NCI-H510A (cell line): ENCODE results near the gene KRTAP4-7.
"Not testable (repeated sequence)": the region's sequence is repeated elsewhere in the genome, so short reads cannot be mapped to it uniquely, and the experiment has no call there.

Experiments
- DNase-seq: peaks from one replicate; lab custom pipeline; 2025; lab: John Stamatoyannopoulos, UW

Gene KRTAP4-7

GRCh38 chr17:41084100-41084856 lies at the start of gene KRTAP4-7:
Gene KRTAP4-7 (plus strand): TSS chr17:41084150. CDS start chr17:41084207, 57 bp downstream.
- not testable (repeated sequence) for DNase-seq

GRCh38 chr17:41034346-41034935 lies 49.5 kb upstream of the KRTAP4-7 start, which contains the start of gene KRTAP1-3:
Gene KRTAP1-3 (minus strand): TSS chr17:41034874. CDS start chr17:41034821, 53 bp downstream.
- peak; percentile 66 for DNase-seq

GRCh38 chr17:41037853-41038350 lies 46.0 kb upstream of the KRTAP4-7 start:
- no peak for DNase-seq

GRCh38 chr17:41040783-41041571 lies 43.0 kb upstream of the KRTAP4-7 start, which contains the start of gene KRTAP1-1:
Gene KRTAP1-1 (minus strand): TSS chr17:41041450. CDS start chr17:41041397, 53 bp downstream.
- peak; percentile 20 for DNase-seq

GRCh38 chr17:41042953-41043352 lies 41.0 kb upstream of the KRTAP4-7 start:
- DNase-seq = no peak

GRCh38 chr17:41046735-41047465 lies 37.0 kb upstream of the KRTAP4-7 start, which contains the start of gene KRTAP2-1:
Gene KRTAP2-1 (minus strand): TSS chr17:41047316. CDS start chr17:41047267, 49 bp downstream.
- DNase-seq = not testable (repeated sequence)

- no peak for DNase-seq
Measured at GRCh38 chr17:41048441-41048840, 35.5 kb upstream of the KRTAP4-7 start.

- DNase-seq = no peak
Measured at GRCh38 chr17:41049110-41049509, 34.8 kb upstream of the KRTAP4-7 start.

- no peak for DNase-seq
Measured at GRCh38 chr17:41052566-41052965, 31.4 kb upstream of the KRTAP4-7 start.

GRCh38 chr17:41054025-41054424 lies 29.9 kb upstream of the KRTAP4-7 start:
- no peak for DNase-seq

- not testable (repeated sequence) for DNase-seq
Measured at GRCh38 chr17:41054556-41054955, 29.4 kb upstream of the KRTAP4-7 start.

GRCh38 chr17:41055130-41055529 lies 28.8 kb upstream of the KRTAP4-7 start, which contains the start of gene KRTAP2-2:
Gene KRTAP2-2 (minus strand): TSS chr17:41055230. CDS start chr17:41055211, 19 bp downstream.
- not testable (repeated sequence) for DNase-seq

GRCh38 chr17:41057547-41057946 lies 26.4 kb upstream of the KRTAP4-7 start:
- no peak for DNase-seq

- no peak for DNase-seq
Measured at GRCh38 chr17:41058741-41059140, 25.2 kb upstream of the KRTAP4-7 start.

- DNase-seq = not testable (repeated sequence)
Measured at GRCh38 chr17:41059276-41060051, 24.5 kb upstream of the KRTAP4-7 start.

GRCh38 chr17:41060052-41060604 lies 23.8 kb upstream of the KRTAP4-7 start, which contains the start of gene KRTAP2-3:
Gene KRTAP2-3 (minus strand): TSS chr17:41060114. CDS start chr17:41060050, 64 bp downstream.
- no peak for DNase-seq

- no peak for DNase-seq
Measured at GRCh38 chr17:41061964-41062363, 22.0 kb upstream of the KRTAP4-7 start.

- DNase-seq = no peak
Measured at GRCh38 chr17:41063449-41063848, 20.5 kb upstream of the KRTAP4-7 start.

- no peak for DNase-seq
Measured at GRCh38 chr17:41064301-41064700, 19.6 kb upstream of the KRTAP4-7 start.
